Omental fat pad (tissue), 4 donors: Measurements from ENCODE around the gene RAE1. TPM values are rescaled to one million over a fixed set of nuclear protein-coding genes. Genes with fewer than 3 reads are reported as not detected.

ENCODE experiments used
- ATAC-seq: fragments of 150-250 bp; one replicate; pipeline ENCODE4 v1.9.1; 2016; ENCODE audit warnings: mild to moderate bottlenecking, moderate library complexity; ENCODE audit not compliant: low FRiP score
- DNase-seq: peaks from one replicate; pipeline ENCODE4 v3.0.0-alpha.2; 2019; ENCODE audit warnings: low spot score
- CTCF ChIP-seq, 3 donors: fragments of 450-650 bp; IDR thresholded peaks; one replicate each; pipeline ENCODE4 v1.5.1; 2016 to 2017; ENCODE audit warnings: antibody characterized with exemption in 3 of 3, mild to moderate bottlenecking in 3 of 3, moderate library complexity in 2 of 3
- total RNA-seq, 4 donors: library from RNA; depleted of rRNA; stranded (reverse); fragments of >200 nt; gene quantifications; one replicate each; pipeline ENCODE4 v1.1.0, GENCODE V29; 2016

The RAE1 gene
- total RNA-seq, 4 donors from 2014 or later, result 13.9 to 32.9 (median 17.2) TPM

GRCh38 chr20:57400821-57401564, 49.9 kb downstream of the RAE1 start:
- ATAC-seq, result no peak
- TF ChIP-seq CTCF (IDR thresholded peaks at IDR 0.05), result no peak
- DNase-seq, result no peak

GRCh38 chr20:57401565-57401918, 50.5 kb downstream of the RAE1 start:
- ATAC-seq, result no peak
- DNase-seq, result no peak
- TF ChIP-seq CTCF (IDR thresholded peaks at IDR 0.05), result no peak

GRCh38 chr20:57402206-57403125, 51.4 kb downstream of the RAE1 start:
- no peak for TF ChIP-seq CTCF (IDR thresholded peaks at IDR 0.05)
- DNase-seq (no peak), ATAC-seq (no peak)

- DNase-seq, result no peak
- TF ChIP-seq CTCF (IDR thresholded peaks at IDR 0.05), result no peak
- no peak for ATAC-seq
These were observed 52.2 kb downstream of the RAE1 start for GRCh38 chr20:57403216-57403615.

GRCh38 chr20:57404006-57404405, 53.0 kb downstream of the RAE1 start:
- ATAC-seq, result no peak
- TF ChIP-seq CTCF (IDR thresholded peaks at IDR 0.05), result no peak
- DNase-seq, result no peak

- TF ChIP-seq CTCF (IDR thresholded peaks at IDR 0.05), result no peak
- DNase-seq (no peak), ATAC-seq (no peak)
These were observed 53.5 kb downstream of the RAE1 start for GRCh38 chr20:57404419-57405072.
